Endothelial cell of umbilical vein (primary cell): ENCODE measurements around the gene VSTM4.

Experiments
- CTCF ChIP-seq, 2 donors: IDR thresholded peaks; 1 replicate in 1 of 2; 2 replicates in 1 of 2; pipeline ENCODE4 v1.5.1; 2011; ENCODE audit warnings: low read length in 2 of 2, mild to moderate bottlenecking in 2 of 2, moderate library complexity in 2 of 2, control low read depth in 1 of 2, inconsistent platforms in 1 of 2, low read depth in 1 of 2; ENCODE audit not compliant: insufficient read depth in 1 of 2; ENCODE audit errors: extremely low read depth in 1 of 2
- MAX ChIP-seq: IDR thresholded peaks from 2 replicates; pipeline ENCODE4 v1.6.1; 2011; ENCODE audit not compliant: insufficient read depth, insufficient read length
- POLR2AphosphoS5 ChIP-seq: IDR thresholded peaks from 2 replicates; pipeline ENCODE4 v1.6.1; 2012; ENCODE audit warnings: low read depth, mild to moderate bottlenecking, control low read depth, low read length, moderate library complexity; ENCODE audit not compliant: insufficient read depth

GRCh38 chr10:48982584-48982983, 132.7 kb downstream of the VSTM4 start:
- TF ChIP-seq POLR2AphosphoS5 (no peak), CTCF (IDR thresholded peaks at IDR 0.05; ENCODE audit: extremely low read depth in 1 of 2, insufficient read depth in 1 of 2, low read depth in 1 of 2, low read length in 2 of 2) (no peak), MAX (no peak)
